Small intestine (tissue), 7 donors: Measurements from ENCODE around the gene FARP2. TPM values are rescaled to one million over a fixed set of nuclear protein-coding genes. Genes with fewer than 3 reads are reported as not detected.

Experiments
- DNase-seq, 2 donors: peaks; one replicate each; pipeline versions ENCODE4 v3.0.0 to v3.0.0-alpha.2; 2013
- FAIRE-seq: peaks from 2 replicates; lab custom pipeline; 2012; peaks lifted over from hg19 to GRCh38; lab: Jason Lieb, UNC
- H3K27ac ChIP-seq, 3 donors: one replicate each; pipeline ENCODE4 v1.5.1; 2013; ENCODE audit warnings: low read length in 2 of 3, mild to moderate bottlenecking in 2 of 3, control low read depth in 1 of 3, inconsistent platforms in 1 of 3, low read depth in 1 of 3, moderate library complexity in 1 of 3
- H3K27me3 ChIP-seq, 3 donors: one replicate each; pipeline ENCODE4 v1.6.1; 2013; ENCODE audit warnings: low read length in 3 of 3, inconsistent platforms in 1 of 3; ENCODE audit not compliant: control insufficient read depth in 3 of 3, insufficient read depth in 3 of 3
- H3K36me3 ChIP-seq, 3 donors: one replicate each; pipeline ENCODE4 v1.6.1; 2013; ENCODE audit warnings: low read length in 3 of 3, inconsistent platforms in 1 of 3, low read depth in 1 of 3, mild to moderate bottlenecking in 1 of 3, moderate library complexity in 1 of 3; ENCODE audit not compliant: control insufficient read depth in 3 of 3, insufficient read depth in 2 of 3
- H3K4me1 ChIP-seq, 3 donors: one replicate each; pipeline ENCODE4 v1.6.1; 2013; ENCODE audit warnings: low read length in 2 of 3, inconsistent platforms in 1 of 3, low read depth in 1 of 3, mild to moderate bottlenecking in 1 of 3, moderate library complexity in 1 of 3; ENCODE audit not compliant: control insufficient read depth in 3 of 3, insufficient read depth in 2 of 3
- H3K4me3 ChIP-seq, 3 donors: one replicate each; pipeline ENCODE4 v1.5.1; 2013; ENCODE audit warnings: low read length in 3 of 3, control low read depth in 1 of 3, inconsistent platforms in 1 of 3, low read depth in 1 of 3, mild to moderate bottlenecking in 1 of 3, moderate library complexity in 1 of 3
- H3K9me3 ChIP-seq, 2 donors: one replicate each; pipeline ENCODE4 v1.6.1; 2013; ENCODE audit warnings: low read depth in 1 of 2, low read length in 1 of 2; ENCODE audit not compliant: control insufficient read depth in 2 of 2, insufficient read depth in 1 of 2
- WGBS, 3 donors: extraction: QIAGEN DNeasy Blood & Tissue Kit; methylation state at CpG; one replicate each; pipeline ENCODE4 v1.1.7; 2013; 5-methylcytosine and 5-hydroxymethylcytosine counted together
- polyA plus RNA-seq, 4 donors: library from polyadenylated mRNA; stranded (reverse) in 3 of 4; unstranded in 1 of 4; fragments of 200-250 nt in 3 of 4; fragments of 120-200 nt in 1 of 4; gene quantifications; one replicate each; pipeline versions ENCODE4 v1.2.1 to v1.2.3, GENCODE V29; 2013
- donor health status: healthy with polysubstance abuse.
- donor health status: control.
- donor health status: control.
- donor health status: Bipolar disorder and iron deficiency.
- donor health status: healthy.

FARP2 gene
- polyA plus RNA-seq, 4 donors: 25.7 to 65.3 (median 49.8) TPM

- H3K9me3 ChIP-seq: no peaks in the 10 kb centered on the region
- no peak for DNase-seq
- no peaks in the 10 kb centered on the region for H3K27me3 ChIP-seq
- H3K36me3 ChIP-seq: peaks cover 0 to 50% (median 3%) of the 10 kb centered on the region in 3 donors
- no peak overlapping the region for H3K4me3 ChIP-seq
- WGBS, 3 donors: 94 to 97% (median 94%) methylated on average over 18 of the region's 18 CpGs
- H3K27ac ChIP-seq: no peak overlapping the region
- no peaks in the 10 kb centered on the region for H3K4me1 ChIP-seq
- FAIRE-seq: no peak
These were observed 107.4 kb downstream of the FARP2 start for GRCh38 chr2:241463276-241464135.

- Histone ChIP-seq H3K9me3 (no peaks in the 10 kb centered on the region), H3K4me1 (no peaks in the 10 kb centered on the region), H3K27ac (no peak overlapping the region), H3K27me3 (no peaks in the 10 kb centered on the region), H3K4me3 (no peak overlapping the region), H3K36me3 (peaks cover 0 to 47% (median 3%) of the 10 kb centered on the region in 3 donors)
- WGBS, 3 donors: 76 to 80% (median 76%) methylated on average over 12 of the region's 12 CpGs
- DNase-seq: no peak
- FAIRE-seq: no peak
These were observed 109.5 kb downstream of the FARP2 start for GRCh38 chr2:241465543-241465942.

- no peaks in the 10 kb centered on the region for H3K4me1 ChIP-seq
- FAIRE-seq (no peak), DNase-seq (no peak)
- peaks cover 2 to 52% (median 3%) of the 10 kb centered on the region in 3 donors for H3K36me3 ChIP-seq
- H3K27ac ChIP-seq: no peak overlapping the region
- WGBS, 3 donors: 84 to 92% (median 92%) methylated on average over 10 of the region's 10 CpGs
- no peaks in the 10 kb centered on the region for H3K27me3 ChIP-seq
- H3K4me3 ChIP-seq: no peak overlapping the region
- H3K9me3 ChIP-seq: no peaks in the 10 kb centered on the region
These were observed 110.1 kb downstream of the FARP2 start for GRCh38 chr2:241466230-241466629.

GRCh38 chr2:241467777-241468475 lies 111.8 kb downstream of the FARP2 start:
- 91 to 95% (median 91%) methylated on average over 23 of the region's 23 CpGs for WGBS, 3 donors
- no peak overlapping the region for H3K4me3 ChIP-seq
- FAIRE-seq (no peak), DNase-seq (no peak)
- peaks cover 2 to 60% (median 3%) of the 10 kb centered on the region in 3 donors for H3K36me3 ChIP-seq
- H3K27ac ChIP-seq: no peak overlapping the region
- H3K27me3 ChIP-seq: no peaks in the 10 kb centered on the region
- no peaks in the 10 kb centered on the region for H3K9me3 ChIP-seq
- no peaks in the 10 kb centered on the region for H3K4me1 ChIP-seq

- no peak overlapping the region for H3K27ac ChIP-seq
- WGBS, 3 donors: 83 to 85% (median 84%) methylated on average over 2 of the region's 2 CpGs
- no peaks in the 10 kb centered on the region for H3K9me3 ChIP-seq
- H3K27me3 ChIP-seq: no peaks in the 10 kb centered on the region
- peaks cover 2 to 57% (median 3%) of the 10 kb centered on the region in 3 donors for H3K36me3 ChIP-seq
- FAIRE-seq (no peak), DNase-seq (no peak)
- H3K4me3 ChIP-seq: no peak overlapping the region
- H3K4me1 ChIP-seq: no peaks in the 10 kb centered on the region
These were observed 112.3 kb downstream of the FARP2 start for GRCh38 chr2:241468476-241468781.

GRCh38 chr2:241469746-241470145 lies 113.7 kb downstream of the FARP2 start:
- Histone ChIP-seq H3K36me3 (peaks cover 2 to 53% (median 3%) of the 10 kb centered on the region in 3 donors), H3K27me3 (no peaks in the 10 kb centered on the region), H3K4me1 (no peaks in the 10 kb centered on the region), H3K9me3 (no peaks in the 10 kb centered on the region), H3K27ac (no peak overlapping the region), H3K4me3 (no peak overlapping the region)
- no peak for FAIRE-seq
- DNase-seq: no peak
- WGBS, 3 donors: 81 to 100% (median 84%) methylated on average over 2 of the region's 2 CpGs

GRCh38 chr2:241473399-241473798 lies 117.3 kb downstream of the FARP2 start:
- 94 to 98% (median 95%) methylated on average over 3 of the region's 3 CpGs for WGBS, 3 donors
- Histone ChIP-seq H3K27ac (no peak overlapping the region), H3K9me3 (no peaks in the 10 kb centered on the region), H3K4me1 (no peaks in the 10 kb centered on the region), H3K4me3 (no peak overlapping the region), H3K36me3 (peaks cover 0 to 50% (median 2%) of the 10 kb centered on the region in 3 donors), H3K27me3 (no peaks in the 10 kb centered on the region)
- no peak for DNase-seq
- FAIRE-seq: no peak

- no peak for FAIRE-seq
- H3K4me3 ChIP-seq: no peak overlapping the region
- no peaks in the 10 kb centered on the region for H3K4me1 ChIP-seq
- no peaks in the 10 kb centered on the region for H3K27me3 ChIP-seq
- no peak overlapping the region for H3K27ac ChIP-seq
- WGBS, 3 donors: 90 to 97% (median 90%) methylated on average over 3 of the region's 3 CpGs
- no peaks in the 10 kb centered on the region for H3K9me3 ChIP-seq
- H3K36me3 ChIP-seq: peaks cover 0 to 51% (median 2%) of the 10 kb centered on the region in 3 donors
- DNase-seq: no peak
These were observed 119.2 kb downstream of the FARP2 start for GRCh38 chr2:241475267-241475666.
